Endothelial cell (in vitro differentiated cells): ENCODE results near the gene TMEM198. TPM values are rescaled to one million over a fixed set of nuclear protein-coding genes. Genes with fewer than 3 reads are reported as not detected.

Source experiments
- DNase-seq: peaks from one replicate; pipeline ENCODE4 v3.0.0; 2021; ENCODE audit warnings: low spot score
- H3K27ac Mint-ChIP-seq: one replicate; pipeline ENCODE4 v1.8.0; 2021; ENCODE audit warnings: mixed read lengths, inconsistent platforms; ENCODE audit not compliant: unreplicated experiment
- H3K27me3 Mint-ChIP-seq: one replicate; pipeline ENCODE4 v1.8.0; 2021; ENCODE audit warnings: mild to moderate bottlenecking, moderate library complexity, mixed read lengths, inconsistent platforms; ENCODE audit not compliant: unreplicated experiment
- H3K36me3 Mint-ChIP-seq: one replicate; pipeline ENCODE4 v1.8.0; 2021; ENCODE audit warnings: mild to moderate bottlenecking, low read depth, mixed read lengths, inconsistent platforms; ENCODE audit not compliant: unreplicated experiment
- H3K4me1 Mint-ChIP-seq: one replicate; pipeline ENCODE4 v1.8.0; 2021; ENCODE audit warnings: mild to moderate bottlenecking, mixed read lengths, inconsistent platforms; ENCODE audit not compliant: unreplicated experiment
- H3K4me3 Mint-ChIP-seq: one replicate; pipeline ENCODE4 v1.8.0; 2021; ENCODE audit warnings: mild to moderate bottlenecking, mixed read lengths, inconsistent platforms; ENCODE audit not compliant: unreplicated experiment
- H3K9me3 Mint-ChIP-seq: one replicate; pipeline ENCODE4 v1.8.0; 2021; ENCODE audit warnings: mixed read lengths, inconsistent platforms; ENCODE audit not compliant: unreplicated experiment
- CTCF ChIP-seq: fragments of 200-600 bp; sonication (generic); IDR thresholded peaks from one replicate; pipeline ENCODE4 v1.5.0; 2021; ENCODE audit warnings: antibody characterized with exemption; ENCODE audit not compliant: unreplicated experiment
- total RNA-seq: library from RNA; stranded (reverse); fragmentation: NEBNext Ultra II Directional; extraction: Animal tissue kit (Norgen Biotek cat#: 25700); gene quantifications from one replicate; pipeline ENCODE4 v1.2.1, GENCODE V29; 2021; ENCODE audit not compliant: unreplicated experiment

The TMEM198 gene
- total RNA-seq, 1 donor from 2014 or later = not detected

DNA sequence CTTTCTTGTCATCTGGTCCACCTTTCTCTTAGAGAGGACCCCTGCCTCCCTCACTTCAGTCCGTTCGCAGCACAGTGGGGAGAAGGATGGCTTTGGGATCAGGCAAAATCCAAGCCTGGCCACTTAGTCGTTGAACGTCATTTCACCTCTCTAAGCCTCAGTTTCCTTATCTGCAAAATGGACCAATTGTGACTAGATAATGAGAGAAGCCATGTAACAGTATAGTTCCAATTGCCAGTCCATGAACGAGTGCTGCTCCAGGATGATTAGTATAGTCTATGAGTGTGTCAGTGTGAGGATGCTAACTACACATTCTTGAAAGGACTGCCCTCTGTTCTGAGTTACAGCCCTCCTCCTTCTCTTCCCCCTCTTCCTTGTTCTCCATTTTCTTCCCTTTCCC is 29.3 kb downstream of the TMEM198 start:
- Mint-ChIP-seq H3K27me3 (peaks cover 32% of the 10 kb centered on the region), H3K4me3 (no peak overlapping the region), H3K27ac (no peak overlapping the region), H3K9me3 (no peaks in the 10 kb centered on the region), H3K4me1 (peaks cover 19% of the 10 kb centered on the region), H3K36me3 (peaks cover 11% of the 10 kb centered on the region)
- DNase-seq = no peak
- TF ChIP-seq CTCF = no peak

GRCh38 chr2:219574484-219575311 is 30.9 kb downstream of the TMEM198 start:
- no peak for TF ChIP-seq CTCF
- Mint-ChIP-seq H3K27ac (no peak overlapping the region), H3K4me3 (no peak overlapping the region), H3K27me3 (peaks cover 26% of the 10 kb centered on the region), H3K9me3 (no peaks in the 10 kb centered on the region), H3K36me3 (peaks cover 6% of the 10 kb centered on the region), H3K4me1 (peaks cover 15% of the 10 kb centered on the region)
- DNase-seq = no peak

- H3K4me3 Mint-ChIP-seq = no peak overlapping the region
Observed at GRCh38 chr2:219575566-219576504, 32.0 kb downstream of the TMEM198 start.

GRCh38 chr2:219576505-219577388 is 32.9 kb downstream of the TMEM198 start:
- DNase-seq = no peak
- Mint-ChIP-seq H3K4me1 (peaks cover 11% of the 10 kb centered on the region), H3K27me3 (peaks cover 23% of the 10 kb centered on the region), H3K4me3 (no peak overlapping the region), H3K9me3 (no peaks in the 10 kb centered on the region), H3K36me3 (peaks cover 2% of the 10 kb centered on the region), H3K27ac (no peak overlapping the region)
- TF ChIP-seq CTCF = no peak

More at GRCh38 chr2:219575566-219576504, 32.0 kb downstream of the TMEM198 start:
- Mint-ChIP-seq H3K27ac (no peak overlapping the region), H3K4me1 (peaks cover 12% of the 10 kb centered on the region), H3K27me3 (peaks cover 24% of the 10 kb centered on the region), H3K9me3 (no peaks in the 10 kb centered on the region), H3K36me3 (peaks cover 4% of the 10 kb centered on the region)
- no peak for TF ChIP-seq CTCF
- DNase-seq = no peak
